Astrocyte of the cerebellum (primary cell): ENCODE measurements around the gene HEXD.

ENCODE experiments used
- DNase-seq: peaks from one replicate; pipeline ENCODE4 v3.0.0-alpha.2; 2011; ENCODE audit warnings: low read depth
- H3K4me3 ChIP-seq: 2 replicates; pipeline ENCODE4 v1.5.1; 2011; ENCODE audit warnings: mild to moderate bottlenecking, low read depth, low read length, moderate library complexity
- CTCF ChIP-seq: IDR thresholded peaks from 2 replicates; pipeline ENCODE4 v1.5.1; 2012; ENCODE audit warnings: low read length, low read depth, moderate library complexity, mild to moderate bottlenecking; ENCODE audit errors: missing control alignments
- in situ Hi-C: cut with HindIII; loops from 2 replicates; pipeline ENCODE4 v1.10.0; 2017; ENCODE audit warnings: low sequenced_read_pairs

The HEXD gene

DNA sequence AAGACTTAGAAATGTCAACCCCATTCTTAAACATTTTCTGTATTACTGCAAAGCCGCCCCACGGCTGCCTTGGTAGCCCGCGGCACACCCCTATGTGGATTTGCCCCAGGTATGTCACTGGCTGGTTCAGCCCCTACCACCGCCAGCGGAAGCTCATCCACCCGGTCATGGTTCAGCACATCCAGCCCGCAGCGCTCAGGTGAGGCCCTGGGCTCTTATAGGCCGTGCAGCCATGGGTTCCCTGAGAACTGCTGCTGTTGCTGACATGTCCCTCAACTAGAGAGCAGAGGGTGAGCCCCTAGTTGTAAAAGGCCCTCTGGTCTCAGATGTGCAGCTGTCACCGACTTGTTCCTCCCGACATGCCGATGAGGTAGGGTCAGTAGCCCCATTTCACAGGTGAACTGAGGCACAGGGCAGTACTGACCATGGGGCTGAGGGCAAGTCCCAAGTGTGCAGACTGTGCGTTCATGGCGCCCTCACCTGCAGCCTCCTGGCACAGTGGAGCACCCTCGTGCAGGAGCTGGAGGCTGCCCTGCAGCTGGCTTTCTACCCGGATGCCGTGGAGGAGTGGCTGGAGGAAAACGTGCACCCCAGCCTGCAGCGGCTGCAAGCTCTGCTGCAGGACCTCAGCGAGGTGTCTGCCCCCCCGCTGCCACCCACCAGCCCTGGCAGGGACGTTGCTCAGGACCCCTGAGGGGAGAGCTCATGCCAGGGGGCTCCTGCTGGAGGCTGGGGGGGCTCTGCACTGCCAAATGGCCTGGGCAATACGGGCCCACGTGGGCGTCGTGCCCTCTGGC is 23.7 kb downstream of the HEXD start:
- TF ChIP-seq CTCF = no peak
- DNase-seq = no peak
- in situ Hi-C loops = no loop called here

GRCh38 chr17:82442643-82443464 is 24.7 kb downstream of the HEXD start:
- no peak for TF ChIP-seq CTCF

More for the DNA sequence above, 23.7 kb downstream of the HEXD start:
- H3K4me3 ChIP-seq = no peak overlapping the region

GRCh38 chr17:82443465-82444283 is 25.5 kb downstream of the HEXD start:
- no peak for TF ChIP-seq CTCF
- DNase-seq = peak; percentile 16
- H3K4me3 ChIP-seq = no peak overlapping the region
- in situ Hi-C loops = no loop called here

More at GRCh38 chr17:82442643-82443464, 24.7 kb downstream of the HEXD start:
- DNase-seq = no peak
- no peak overlapping the region for H3K4me3 ChIP-seq
- in situ Hi-C loops = no loop called here

DNA sequence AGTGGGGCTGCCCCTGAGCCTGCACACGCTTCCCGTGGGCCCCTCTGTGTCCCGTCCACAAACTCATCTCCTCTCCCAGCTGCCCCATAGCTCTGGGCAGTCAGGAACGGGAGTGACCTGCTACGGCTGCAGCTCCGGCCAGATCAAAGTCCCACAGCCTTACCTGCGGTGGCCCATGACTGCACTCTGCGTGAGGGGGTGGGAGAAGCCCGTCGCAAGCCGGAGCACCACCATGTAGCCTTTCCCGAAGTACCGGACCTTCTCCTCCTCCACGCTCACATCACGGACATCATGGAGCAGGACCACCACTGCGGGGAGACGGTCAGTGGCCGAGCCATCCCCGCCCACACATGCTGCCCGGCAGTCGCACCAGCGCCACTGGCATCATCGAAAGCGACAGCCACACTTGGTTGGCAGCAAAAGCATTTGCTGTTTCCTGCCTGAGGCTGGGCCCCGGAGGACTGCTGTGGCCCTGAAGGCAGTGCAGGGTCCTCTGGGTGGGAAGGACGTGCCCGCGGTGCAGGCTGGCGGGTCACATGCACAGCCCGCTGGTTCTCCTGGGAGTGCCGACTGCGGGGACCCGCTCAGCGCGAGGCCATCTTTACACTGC is 26.2 kb downstream of the HEXD start:
- TF ChIP-seq CTCF = no peak
- DNase-seq = no peak
- no peak overlapping the region for H3K4me3 ChIP-seq
- in situ Hi-C loops = no loop called here

GRCh38 chr17:82444941-82445521 is 26.9 kb downstream of the HEXD start:
- peak; percentile 16 for DNase-seq
- in situ Hi-C loops = no loop called here

More at GRCh38 chr17:82444941-82445521, 26.9 kb downstream of the HEXD start:
- no peak overlapping the region for H3K4me3 ChIP-seq
- TF ChIP-seq CTCF = no peak
